HepG2 (cell line): ENCODE data around the gene PTCD2.

Source experiments
- AGO1 ChIP-seq: fragments of 200-400 bp; formaldehyde crosslinking; IDR thresholded peaks from 2 replicates; pipeline ENCODE4 v1.6.1; 2017; ENCODE audit warnings: mild to moderate bottlenecking, low read depth, low read length, moderate library complexity; ENCODE audit not compliant: poor library complexity, severe bottlenecking
- HINFP ChIP-seq: sonication (generic); formaldehyde crosslinking; IDR thresholded peaks from 2 replicates; pipeline ENCODE4 v1.4.0; 2020; ENCODE audit warnings: low read depth, mild to moderate bottlenecking, missing genetic modification reagents
- TAF1 ChIP-seq: sonication (generic); formaldehyde crosslinking; IDR thresholded peaks from 2 replicates; pipeline ENCODE4 v1.4.0; 2020; ENCODE audit warnings: missing genetic modification reagents

GRCh38 chr5:72286798-72287197 is 33.4 kb upstream of the PTCD2 start:
- TF ChIP-seq HINFP (CRISPR knock-in tag) (no peak), AGO1 (no peak), TAF1 (no peak)
